ENCODE measurements around the gene DDX25.
"Not testable (repeated sequence)": the region's sequence is repeated elsewhere in the genome, so short reads cannot be mapped to it uniquely, and the experiment has no call there.

The DDX25 gene

DNA sequence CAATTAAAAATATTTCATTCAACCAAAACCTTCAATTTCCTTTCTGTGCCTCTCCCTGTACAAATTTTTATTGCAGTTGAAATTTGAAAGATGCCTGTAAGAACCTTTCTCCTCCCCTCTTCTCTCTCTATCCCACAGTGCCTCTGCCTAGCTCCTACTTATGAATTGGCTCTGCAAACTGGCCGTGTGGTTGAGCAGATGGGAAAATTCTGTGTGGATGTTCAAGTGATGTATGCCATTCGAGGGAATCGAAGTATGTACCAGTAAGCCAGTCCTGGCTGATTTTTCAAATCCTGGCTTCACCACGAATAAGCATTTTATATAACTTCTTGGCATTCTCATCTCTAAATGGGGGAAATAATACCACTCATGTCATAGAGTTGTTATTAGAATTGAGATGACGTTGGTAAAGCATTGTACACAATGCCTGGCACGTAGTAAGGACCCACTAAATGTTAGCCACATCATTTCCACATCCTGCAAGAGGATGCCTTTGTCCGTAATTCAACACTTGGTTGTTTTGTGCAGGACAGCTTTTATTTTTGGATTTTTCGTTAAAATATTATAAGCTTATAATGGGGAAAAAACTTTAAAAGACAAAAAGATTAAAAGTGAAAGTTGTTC, 6.0 kb downstream of the DDX25 start:
- DNase-seq = no peak

DNA sequence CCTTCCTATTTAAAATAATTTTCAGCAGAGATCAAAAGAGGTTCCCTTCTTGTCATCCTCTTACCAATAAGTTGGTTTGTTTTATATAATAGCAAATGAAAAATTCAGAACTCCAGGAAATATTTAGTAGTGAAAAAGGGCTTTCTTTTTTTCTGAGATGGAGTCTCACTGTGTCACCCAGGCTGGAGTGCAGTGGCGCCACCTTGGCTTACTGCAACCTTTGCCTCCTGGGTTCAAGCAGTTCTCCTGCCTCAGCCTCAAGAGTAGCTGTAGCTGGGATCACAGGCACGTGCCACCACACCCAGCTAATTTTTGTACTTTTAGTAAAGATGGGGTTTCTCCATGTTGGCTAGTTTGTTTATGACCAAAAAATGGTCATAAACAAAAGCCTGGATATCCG, 10.3 kb downstream of the DDX25 start:
- DNase-seq = not testable (repeated sequence)

DNA sequence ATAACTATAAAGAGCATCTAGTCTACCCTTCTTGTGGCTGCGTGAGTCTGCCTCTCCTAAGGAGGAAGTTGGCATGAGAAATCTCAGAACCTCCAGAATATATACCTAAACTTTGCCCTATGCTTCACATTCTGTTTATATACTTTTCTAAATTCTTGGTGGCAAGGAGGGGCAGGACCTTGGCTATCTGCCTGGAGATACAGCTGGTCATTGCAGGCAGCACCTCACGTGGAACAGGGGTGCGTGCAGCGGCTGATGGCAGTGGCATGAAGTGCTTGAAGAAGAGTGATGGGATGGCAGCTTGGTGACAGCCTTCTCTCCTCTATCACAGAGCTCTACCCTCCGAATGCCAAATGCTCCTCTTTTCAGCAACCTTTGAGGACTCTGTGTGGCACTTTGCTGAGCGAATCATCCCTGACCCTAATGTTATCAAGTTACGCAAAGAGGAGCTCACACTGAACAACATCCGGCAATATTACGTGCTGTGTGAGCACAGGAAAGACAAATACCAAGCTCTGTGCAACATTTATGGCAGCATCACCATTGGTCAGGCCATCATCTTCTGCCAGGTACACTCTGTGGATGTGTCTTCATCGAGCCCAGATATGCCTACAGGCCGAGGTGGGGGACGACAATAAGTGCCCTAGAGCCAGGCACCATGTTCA, 12.5 kb downstream of the DDX25 start:
- DNase-seq = no peak

DNA sequence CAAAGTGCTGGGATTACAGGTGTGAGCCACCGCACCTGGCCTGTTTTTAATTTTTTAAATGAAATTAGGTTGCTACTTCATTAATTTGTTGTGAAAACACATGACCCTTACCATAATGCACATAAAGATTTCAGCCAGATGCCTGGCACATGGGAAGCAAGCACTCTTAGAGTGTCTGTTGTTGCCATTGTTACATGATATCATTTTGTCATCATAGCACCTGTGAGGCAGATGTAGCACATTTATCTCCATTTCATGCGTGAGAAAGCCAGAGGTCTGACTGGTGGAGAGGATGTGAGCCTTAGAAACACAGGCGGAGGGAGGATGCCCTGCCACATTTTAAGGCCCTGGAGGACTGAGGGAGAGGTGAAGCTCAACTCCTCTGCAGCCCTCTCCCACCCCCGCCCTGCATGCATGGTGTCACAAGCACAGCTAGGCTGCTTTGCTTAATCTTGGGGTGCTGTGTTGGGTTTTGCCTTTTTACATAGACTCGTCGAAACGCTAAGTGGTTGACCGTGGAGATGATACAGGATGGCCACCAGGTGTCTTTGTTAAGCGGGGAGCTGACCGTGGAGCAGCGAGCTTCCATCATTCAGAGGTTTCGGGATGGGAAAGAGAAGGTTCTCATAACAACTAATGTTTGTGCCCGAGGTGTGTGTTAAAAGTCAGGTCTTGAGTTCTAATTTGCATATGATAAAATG, 14.0 kb downstream of the DDX25 start:
- DNase-seq = no peak

DNA sequence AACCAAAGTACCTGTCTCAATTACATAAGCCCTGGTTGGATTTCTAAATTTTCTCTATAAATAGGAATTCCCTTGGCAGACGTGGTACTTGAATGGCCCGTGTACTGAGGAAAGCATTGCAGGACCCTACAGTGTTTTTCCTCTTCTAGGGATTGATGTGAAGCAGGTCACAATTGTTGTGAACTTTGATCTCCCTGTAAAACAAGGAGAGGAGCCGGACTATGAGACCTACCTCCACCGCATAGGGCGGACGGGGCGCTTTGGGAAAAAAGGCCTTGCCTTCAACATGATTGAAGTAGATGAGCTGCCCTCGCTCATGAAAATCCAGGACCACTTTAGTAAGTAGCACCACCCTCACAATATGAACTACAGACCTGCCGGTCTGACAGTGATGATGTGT, 16.7 kb downstream of the DDX25 start:
- no peak for DNase-seq

DNA sequence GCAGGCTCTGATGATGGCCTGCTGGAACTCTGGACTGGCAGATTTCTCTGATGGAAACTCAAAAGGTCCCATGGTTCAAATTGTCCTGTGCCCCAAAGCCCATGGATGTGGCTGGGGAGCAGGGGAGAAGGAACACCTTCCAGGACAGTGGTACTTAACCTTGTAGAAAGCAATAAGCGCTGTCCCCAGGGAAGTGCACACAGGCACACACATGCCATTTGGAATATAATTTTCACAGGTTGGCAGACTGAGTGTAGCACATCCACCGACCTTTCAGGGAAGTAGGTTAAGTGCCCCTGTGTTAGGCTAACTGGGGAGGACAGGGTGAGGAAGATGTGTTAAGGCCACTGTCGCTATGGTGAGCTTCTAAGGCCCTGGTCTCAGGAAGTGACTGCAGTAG, 17.8 kb downstream of the DDX25 start:
- no peak for DNase-seq

DNA sequence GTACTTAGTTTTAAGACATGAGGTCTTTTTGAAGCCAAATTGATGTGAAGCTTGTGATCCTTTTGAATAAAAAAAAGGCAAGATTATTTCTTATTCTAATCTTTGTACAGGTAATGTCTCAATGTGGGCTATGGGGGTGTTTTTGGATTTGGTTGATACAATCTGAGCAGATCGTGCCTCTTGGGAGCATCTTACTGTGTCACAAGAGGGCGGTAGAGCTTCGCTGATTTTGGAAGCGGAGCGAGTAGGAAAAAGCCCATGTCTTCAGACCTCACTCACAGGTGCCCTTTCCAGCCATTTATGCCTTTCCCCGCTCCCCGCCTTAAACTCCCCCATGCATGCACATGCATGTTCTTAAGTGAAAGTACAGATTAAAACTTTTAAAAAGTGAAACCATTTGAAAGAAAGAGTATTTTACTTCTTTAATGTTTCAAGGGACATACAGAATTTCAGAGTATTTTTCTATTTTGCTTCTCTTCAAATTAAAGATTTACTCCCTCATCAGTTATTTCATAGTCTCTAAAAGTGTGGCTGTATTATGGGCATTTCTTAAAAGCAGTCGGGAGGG, 18.8 kb downstream of the DDX25 start:
- DNase-seq = no peak

DNA sequence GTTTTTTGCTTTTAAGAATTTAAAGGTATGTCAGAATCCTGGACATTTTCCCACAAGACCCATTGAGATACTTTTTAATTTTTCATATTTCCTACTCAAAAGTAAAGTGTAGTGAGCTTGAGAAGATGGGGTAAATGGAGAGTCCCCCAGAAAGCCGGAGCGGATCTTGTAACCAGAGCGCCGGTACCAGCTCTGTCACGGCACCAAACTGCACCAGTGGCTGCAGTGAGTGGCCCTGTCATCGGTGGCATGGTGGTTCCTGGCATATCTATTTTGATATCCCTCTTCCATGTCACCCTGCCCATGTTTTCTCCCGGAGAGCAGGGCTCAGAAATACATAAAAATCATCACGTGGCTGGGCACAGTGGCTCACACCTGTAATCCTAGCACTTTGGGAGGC, 19.3 kb downstream of the DDX25 start:
- no peak for DNase-seq

DNA sequence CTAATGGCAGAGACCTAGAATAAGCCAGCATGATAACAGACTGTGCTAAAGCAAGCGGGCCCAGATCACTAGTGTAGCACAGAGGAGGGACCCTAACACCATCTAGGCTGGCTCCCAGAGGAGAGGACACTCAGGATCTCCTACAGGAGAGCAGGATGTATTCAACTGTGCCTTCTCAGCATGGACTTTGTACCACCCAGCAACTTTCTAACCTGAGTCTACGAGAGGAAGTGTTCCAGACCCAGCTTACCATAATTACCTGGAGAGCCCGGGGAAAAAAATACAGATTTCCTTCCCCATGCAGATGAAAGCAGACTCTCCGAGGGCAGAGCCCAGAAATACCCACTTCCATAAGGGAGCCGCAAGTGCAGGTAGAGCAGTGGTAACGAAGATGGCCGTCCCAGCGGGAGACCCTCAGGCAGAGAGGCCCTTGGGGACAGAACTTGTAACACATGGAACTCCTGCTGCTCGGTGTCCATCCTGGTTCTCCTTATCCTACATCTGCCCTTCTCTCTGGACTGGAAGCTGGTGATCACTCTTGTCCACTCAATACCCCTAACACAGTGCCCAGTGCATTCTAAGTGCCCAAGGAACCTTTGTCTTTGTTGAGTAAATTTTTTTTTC, 20.2 kb downstream of the DDX25 start:
- DNase-seq = no peak

DNA sequence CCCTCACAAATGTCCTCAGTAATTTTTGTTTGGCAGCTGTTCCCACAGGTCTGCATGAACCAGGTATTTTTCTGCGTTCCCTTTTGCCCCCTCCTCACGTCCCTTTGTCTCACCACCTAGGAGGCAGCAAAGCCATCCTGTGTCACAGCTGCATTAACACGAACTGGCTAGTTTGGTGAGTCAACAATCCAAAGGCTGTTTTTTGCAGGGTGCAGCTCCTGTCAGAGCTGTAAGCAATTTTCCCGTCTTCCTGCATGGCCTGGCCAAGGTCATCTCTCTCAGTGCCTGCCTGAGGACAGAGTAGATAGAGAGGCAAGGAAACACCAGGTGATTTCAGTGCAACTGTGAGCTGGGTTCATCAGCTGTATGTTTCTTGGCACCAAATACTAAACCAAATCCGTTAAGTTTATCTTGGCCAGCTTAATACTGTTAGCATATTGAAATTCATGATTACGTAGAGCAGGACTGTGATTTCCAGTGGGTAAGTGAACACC, 21.0 kb downstream of the DDX25 start:
- no peak for DNase-seq

DNA sequence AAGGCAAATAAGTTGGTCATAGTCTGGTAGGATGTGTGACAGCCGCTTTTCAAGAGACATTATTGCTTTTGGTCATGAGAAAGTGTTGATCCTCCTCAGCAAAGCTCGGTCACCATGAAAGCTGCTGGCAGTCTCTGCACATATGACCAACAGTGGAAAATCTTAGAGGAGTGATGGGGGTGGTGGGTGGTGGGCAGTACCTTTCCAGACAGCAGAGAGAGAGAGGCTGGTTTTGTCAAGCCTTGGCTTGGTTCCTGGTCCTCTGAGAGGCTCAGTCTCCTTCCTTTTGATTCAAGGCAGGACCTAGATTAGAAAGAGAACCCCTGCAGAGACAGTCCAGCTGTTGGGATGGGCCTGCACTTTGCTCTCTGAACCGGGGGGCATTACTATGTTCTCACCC, 21.5 kb downstream of the DDX25 start:
- DNase-seq = no peak

DNA sequence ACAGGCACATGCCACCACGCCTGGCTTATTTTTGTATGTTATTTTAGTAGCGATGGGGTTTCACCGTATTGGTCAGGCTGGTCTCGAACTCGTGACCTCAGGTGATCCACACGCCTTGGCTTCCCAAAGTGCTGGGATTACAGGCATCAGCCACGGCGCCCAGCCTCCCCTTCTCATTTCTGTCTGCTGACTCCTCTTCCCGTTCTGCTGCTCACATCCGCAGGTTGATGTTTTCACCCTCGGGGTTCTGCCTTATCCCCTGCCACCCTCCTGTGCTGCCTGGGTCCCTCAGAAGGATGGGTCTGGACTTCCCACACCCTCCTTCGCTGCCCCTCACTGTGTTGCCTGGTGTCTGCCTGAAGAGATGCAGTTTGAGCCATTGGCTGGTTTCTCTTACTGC, 22.4 kb downstream of the DDX25 start:
- DNase-seq = no peak

DNA sequence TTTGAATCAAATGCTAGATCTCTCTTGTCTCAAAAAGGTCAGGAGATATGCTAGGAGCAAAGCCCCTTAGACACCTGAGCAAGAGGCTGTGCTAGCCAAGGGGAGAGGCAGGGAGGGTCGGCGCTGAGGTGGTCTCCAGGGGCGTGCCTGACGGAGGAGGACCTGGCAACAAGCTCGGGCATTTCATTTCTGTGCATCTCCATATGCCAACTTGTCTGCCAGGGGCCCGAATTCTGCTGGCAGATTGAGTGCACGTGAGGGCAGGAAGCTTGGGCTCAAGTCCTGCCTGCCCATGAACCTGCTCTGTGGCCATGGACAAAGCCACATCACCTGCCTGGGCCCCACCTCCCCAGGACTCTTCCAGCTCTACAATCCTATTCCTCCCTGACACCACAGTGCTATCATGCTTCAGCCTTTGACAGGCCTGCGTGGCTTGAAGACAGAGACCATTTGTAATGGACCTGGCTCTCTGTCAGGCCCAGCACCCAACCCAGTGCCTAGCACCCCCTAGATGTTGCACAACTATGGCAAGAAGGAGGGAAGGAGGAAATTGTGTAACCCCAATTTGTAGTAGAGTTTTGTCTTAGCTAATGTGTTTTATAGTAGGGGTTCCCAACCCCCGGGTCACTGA, 25.3 kb downstream of the DDX25 start:
- DNase-seq = no peak

DNA sequence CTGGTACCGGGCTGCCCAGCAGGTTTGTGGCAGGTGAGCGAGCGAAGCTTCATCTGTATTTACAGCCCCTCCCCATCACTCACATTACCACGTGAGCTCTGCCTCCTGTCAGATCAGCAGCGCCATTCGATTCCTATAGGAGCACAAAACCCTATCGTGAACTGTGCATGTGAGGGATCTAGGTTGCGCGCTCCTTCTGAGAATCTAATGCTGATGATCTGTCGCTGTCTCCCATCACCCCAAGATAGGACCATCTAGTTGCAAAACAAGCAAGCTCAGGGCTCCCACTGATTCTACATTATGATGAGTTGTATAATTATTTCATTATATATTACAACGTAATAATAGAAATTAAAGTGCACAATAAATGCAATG, 25.8 kb downstream of the DDX25 start:
- DNase-seq = no peak

DNA sequence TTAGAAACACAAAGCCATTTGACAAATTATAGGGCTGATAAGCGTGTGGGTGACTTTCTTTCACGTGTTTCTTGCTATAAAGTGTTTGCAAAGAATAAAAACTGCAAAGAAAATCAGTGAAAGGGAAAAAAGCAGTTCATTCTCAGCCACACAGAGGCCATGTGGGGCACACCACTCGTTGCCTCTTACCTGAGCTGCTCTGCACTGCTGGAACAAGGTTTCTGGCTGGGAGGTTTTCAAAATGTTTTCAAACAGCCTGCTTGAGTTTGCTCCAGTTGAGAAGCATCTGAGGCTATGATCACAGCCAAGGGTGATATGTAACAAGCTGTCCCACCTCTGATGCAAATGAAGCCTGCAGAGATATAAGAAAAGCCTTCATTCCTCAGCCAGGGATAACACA, 26.8 kb downstream of the DDX25 start:
- DNase-seq = no peak

DNA sequence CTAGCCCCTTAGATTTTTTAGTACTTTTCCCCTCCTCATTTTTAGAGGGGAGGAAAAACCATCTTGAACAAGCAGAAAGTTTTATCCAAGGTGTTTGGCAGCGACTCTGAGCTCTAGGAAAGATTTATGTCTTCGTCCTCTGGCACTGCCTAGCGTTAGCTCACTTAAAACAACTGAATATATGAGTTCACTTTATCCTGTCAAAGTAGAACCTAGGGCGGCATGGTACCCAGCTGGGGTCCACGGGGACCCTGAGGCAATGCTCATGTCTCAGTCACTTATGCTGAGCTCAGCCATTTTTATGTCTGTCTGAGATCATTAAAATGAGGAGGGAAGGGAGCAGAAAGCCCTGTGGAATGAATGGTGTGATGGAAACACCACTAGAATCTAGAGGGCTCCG, 27.4 kb downstream of the DDX25 start:
- no peak for DNase-seq

DNA sequence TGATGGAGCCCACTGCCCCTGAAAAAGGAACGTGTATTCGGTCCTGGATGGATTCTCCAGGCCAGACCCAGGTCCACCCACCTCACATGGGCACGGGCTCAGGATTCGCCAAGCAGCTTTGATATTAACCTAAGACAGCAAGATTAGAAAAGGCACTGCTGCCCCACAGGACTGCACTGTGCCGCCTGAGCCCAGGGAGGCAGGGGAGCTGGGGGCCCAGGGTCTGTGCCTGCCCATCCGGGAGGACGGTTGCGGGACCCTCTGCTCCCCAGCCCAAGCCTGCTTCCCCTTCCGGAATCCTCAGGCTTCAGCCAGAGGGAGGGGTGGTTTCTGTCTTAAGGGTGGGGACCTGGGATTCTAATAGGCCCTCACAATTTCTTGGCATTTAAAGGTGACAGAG, 28.0 kb downstream of the DDX25 start:
- no peak for DNase-seq

DNA sequence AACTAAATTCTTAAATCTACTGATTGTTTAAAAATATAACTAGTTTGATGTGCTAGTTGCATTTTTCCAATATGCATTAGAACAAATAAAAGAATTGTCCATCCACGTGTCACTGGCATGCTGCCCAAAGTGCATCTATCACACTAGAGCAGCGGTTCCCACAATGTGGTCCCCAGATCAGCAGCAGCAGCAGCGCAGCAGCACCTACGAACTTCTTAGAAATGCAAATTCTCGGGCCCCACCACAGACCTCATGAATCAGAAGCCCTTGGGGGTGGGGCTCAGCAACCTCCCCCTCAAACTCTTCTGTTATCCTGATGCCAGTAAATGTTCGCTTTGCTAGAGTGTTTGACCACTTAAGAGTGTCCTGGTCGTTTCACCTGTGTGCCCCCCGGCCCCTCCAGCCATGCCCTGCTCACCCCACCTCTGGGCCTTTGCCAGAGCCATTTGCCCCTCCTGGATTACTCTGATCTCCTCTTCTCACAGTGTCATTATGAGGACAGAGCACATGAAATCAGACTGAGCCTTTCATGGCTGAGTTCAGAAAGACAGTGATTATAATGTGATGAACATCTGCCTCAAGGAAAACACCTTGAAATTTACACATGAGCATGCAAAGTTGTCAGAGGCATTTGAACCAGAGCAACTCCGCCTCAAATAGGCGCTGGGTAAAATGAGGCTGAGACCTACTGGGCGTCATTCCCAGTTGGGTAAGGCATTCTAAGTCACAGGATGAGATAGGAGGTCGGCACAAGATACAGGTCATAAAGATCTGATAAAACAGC, 28.9 kb downstream of the DDX25 start:
- no peak for DNase-seq

DNA sequence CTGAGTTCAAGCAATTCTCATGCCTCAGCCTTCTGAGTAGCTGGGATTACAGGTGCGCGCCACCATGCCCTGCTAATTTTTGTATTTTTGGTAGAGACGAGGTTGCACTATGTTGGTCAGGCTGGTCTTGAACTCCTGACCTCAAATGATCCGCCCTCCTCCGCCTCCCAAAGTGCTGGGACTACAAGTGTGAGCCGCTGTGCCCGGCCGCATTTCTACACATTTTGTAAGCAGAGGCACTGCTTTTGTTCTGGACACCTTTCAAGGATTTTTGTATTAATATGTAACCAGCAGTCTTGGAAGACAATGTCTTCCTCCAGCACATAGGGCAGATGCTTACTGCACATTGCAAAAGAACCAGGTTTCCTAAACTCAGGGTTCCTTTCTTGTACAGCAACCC, 30.2 kb downstream of the DDX25 start:
- DNase-seq = no peak

DNA sequence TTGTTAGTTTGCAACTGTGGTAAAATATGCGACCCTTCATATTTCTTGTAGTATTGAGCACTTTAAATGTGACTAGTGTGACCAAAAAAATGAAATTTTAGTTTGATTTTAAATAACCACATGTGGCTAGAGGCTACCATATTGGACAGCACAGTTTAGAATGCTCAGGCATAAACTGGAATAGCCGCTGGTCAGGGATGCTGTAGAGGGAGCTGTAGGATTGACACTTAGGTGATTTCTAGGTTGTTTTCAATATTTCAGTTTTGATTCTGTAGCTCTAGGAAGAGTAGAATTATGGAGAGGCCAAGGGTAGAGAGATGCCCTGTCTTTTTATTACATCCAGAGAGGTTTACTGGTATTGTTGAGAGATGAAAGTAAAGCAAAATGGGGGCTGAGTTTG, 30.7 kb downstream of the DDX25 start:
- no peak for DNase-seq

DNA sequence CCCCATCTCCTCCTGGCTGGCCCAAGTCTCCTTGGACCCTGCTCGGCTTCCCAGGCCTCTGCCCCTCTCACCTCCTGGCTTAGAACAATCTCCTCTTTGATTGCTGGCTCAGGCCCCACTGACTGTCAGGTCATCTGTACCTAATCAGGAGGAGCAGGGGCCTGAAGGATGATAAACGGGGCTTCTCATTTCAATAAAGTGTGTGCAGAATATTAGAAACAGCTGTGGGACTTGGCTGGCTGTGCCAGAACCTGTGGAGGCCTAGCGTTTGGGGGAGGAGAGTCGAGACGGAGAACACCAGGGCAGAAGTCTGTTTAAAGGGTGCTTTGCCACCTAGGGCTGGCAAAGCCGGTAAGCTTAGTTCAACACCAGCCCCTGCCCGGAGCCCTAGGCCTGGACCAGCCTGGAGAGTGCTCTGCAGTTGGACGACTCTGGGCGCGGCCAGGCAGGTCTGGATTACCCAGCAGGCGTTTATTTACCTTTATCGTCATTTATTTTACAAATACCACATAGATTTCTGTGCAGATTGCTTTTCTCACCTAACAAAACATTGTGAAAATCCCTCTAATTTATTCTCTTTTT, 31.4 kb downstream of the DDX25 start:
- no peak for DNase-seq

DNA sequence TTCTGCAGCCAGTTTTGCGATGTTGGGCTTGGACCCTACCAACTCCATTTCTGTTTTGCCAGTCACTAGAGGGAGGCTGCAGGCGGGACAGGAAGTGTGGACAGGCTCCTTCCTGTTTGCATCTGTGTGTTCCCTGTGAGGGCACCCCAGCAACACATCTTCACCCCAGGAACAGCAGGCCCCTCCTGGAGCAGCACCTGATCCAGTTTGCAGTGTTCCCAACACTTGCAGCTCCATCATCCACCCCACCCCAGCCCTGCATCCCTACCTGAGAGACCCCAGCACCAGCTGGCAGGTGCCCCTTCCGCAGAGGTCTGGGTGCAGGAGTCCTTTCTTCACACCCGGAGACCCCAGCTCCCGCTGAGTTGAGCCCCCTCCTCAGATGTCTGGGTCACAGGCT, 34.1 kb downstream of the DDX25 start:
- DNase-seq = no peak

Data from activated CD4-positive, CD25-positive, alpha-beta regulatory T cell treated with anti-CD3 and anti-CD28 coated beads, Interleukin-2, amount 50 U/mL, for 72 hours (primary cell).